GOT3 (cell line): Measurements from ENCODE around the gene SLC25A26.

Experiments used
- DNase-seq: peaks from one replicate; lab custom pipeline; 2025; ENCODE audit warnings: mixed read lengths; lab: John Stamatoyannopoulos, UW

The SLC25A26 gene

DNA sequence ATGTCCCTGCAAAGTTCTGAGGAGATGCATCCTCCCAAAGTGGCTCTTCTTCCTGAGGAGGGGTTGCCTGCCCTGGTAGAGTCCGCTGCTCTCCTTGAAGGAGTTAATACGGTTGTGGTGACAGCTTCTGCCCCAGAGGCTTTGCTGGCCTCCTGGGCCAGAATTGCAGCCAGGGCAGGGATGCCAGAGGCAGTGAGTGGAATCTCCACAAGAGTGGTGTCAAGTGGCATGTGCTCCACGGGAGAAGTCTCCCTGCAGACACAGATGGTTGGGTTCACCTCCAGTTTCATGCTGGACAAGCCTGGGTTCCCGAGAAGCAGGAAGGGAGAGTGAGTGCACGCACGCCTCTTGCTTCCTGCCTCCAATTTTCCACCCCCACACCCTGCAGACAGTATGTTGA is 105.5 kb downstream of the SLC25A26 start:
- DNase-seq: no peak

- no peak for DNase-seq
Measured at GRCh38 chr3:66335671-66336070, 114.9 kb downstream of the SLC25A26 start.

DNA sequence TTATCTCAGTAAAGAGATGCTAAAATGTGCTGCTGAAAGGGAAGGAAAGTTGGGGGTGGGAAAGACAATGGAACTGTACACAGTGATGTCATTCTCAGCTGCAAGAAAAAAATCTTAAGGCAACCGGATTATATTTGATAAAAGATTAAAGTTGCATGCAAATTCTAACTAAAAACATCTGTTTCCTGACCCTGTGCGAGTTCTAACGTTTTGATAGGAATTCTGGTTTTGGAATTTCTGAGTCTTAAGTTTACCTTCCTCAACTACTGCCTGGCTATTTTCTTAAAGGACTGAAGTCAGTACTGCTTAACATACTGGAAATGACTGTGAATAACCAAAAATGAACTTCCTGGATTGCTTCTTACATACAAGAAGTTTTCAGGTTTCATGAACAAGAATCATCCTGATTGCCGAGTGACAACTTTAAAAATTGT is 115.5 kb downstream of the SLC25A26 start:
- no peak for DNase-seq

DNA sequence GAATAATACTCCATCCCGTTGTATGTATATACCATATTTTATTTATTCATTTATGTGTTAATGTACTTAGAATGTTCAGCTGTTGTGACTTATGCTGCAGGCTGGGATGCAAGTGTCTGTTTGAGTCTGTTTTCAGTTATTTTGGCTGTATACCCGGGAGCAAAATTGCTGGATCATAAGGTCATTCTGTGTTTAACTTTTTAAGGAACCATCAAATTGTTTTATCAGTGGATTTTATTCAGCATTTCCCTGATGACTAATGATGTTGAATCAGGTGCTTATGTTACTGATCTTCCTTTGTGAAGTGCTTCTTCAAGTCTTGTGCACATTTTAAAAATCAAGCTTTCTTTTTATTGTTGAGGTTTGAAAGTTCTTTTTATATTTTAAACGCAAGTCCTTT is 118.1 kb downstream of the SLC25A26 start:
- no peak for DNase-seq

GRCh38 chr3:66342717-66343356 is 122.0 kb downstream of the SLC25A26 start:
- DNase-seq: no peak

- DNase-seq: no peak
Measured at GRCh38 chr3:66344391-66344811, 123.6 kb downstream of the SLC25A26 start.

GRCh38 chr3:66344848-66345578 is 124.2 kb downstream of the SLC25A26 start:
- no peak for DNase-seq

- no peak for DNase-seq
Measured at GRCh38 chr3:66348704-66349103, 127.9 kb downstream of the SLC25A26 start.

- no peak for DNase-seq
Measured at GRCh38 chr3:66350601-66351000, 129.8 kb downstream of the SLC25A26 start.

DNA sequence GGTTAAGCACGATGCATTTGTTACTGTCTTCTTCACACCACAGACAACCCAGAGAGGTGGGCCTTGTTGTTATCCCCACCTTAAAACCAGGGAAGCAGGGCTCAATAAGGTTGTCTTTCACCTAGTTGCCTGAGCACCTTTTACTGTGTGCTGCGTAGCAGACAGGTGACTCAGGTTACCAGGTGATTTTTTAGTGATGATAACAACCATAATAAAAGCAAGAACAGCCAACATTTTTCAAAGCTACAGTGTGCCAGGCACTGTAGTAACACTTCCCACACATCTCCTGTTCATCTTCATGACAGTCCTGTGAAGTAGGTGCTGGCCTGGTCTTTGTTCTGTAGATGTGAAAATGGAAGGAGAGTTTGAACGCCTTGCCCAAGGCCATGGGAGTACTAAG is 132.2 kb downstream of the SLC25A26 start:
- DNase-seq: no peak

- DNase-seq: no peak
Measured at GRCh38 chr3:66353530-66353929, 132.7 kb downstream of the SLC25A26 start.

DNA sequence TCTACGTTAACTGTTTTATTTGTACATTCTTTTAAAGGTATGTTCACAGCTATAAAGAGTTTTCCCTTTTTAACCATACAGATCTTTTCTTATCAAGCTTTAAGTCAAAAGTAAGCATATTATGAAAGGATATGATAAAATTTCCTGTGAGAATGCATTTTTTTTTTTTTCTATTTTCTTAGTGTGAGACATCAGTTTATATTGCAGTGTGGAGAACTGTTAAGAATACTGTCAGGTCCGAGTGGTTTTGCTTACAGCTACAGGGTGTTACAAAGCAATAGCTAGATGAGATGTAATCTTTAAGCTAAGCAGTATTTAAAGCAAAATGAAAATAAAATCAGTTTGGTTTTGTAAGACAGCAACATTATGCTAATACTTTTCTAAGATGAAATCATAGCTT is 133.2 kb downstream of the SLC25A26 start:
- no peak for DNase-seq

DNA sequence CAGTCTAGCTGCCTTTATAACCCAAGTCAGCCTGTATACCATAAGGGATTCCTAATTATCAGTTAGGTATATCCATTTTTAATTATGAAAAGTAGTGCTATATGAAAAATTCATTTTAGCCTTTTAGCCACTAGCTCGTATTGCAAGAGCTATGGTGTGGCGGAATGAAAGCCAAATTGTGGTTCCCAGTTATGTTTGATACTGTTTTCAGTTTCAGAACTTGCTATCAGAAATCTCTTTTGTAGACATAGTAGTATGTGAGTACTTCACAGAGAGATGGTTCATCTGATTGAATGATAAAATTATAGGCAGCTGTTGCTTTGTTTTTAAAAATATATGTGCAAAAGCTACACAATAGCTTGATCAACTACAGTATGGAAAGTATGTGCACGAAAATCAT is 134.6 kb downstream of the SLC25A26 start:
- no peak for DNase-seq

- no peak for DNase-seq
Measured at GRCh38 chr3:66355997-66356396, 135.2 kb downstream of the SLC25A26 start.

- no peak for DNase-seq
Measured at GRCh38 chr3:66361356-66361755, 140.6 kb downstream of the SLC25A26 start.

GRCh38 chr3:66362541-66362941 is 141.7 kb downstream of the SLC25A26 start:
- DNase-seq: no peak

DNA sequence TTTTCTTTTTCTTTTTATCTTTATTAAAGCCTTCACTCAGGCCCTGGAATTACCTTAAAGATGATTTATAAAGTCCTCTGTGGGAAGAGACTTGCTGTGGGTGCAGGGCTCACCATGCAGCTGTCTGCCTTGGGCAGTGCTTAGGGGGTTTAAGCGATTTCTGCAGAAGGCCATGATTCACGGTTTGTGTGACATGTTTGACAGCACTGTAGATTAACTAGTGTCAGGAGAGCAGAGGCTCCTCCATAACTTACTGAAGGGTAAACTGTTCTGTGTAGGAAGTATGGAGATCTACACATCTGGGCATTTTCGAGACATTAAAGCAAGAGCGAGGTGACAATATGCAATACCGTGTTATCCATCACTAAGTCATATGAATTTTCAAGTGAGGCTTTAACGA is 142.3 kb downstream of the SLC25A26 start:
- no peak for DNase-seq

DNA sequence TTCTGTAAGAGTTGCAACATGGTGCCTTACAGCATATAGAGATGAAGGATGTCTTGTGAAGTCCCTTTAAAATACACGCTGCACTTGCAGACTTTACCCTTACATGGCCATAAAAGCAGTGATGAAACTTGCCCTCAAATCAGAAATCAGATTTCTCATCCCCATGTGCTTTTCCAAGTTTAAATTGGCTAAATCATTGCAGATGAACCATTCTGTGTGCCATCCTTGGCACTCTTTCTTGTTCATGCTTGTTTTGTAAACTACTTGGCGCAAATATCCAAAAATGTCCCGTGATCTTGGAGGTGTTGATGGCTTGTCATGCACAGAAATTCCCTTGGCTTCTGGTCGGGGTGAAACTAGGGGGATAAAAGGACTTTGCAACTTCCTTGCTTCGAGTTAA is 144.3 kb downstream of the SLC25A26 start:
- no peak for DNase-seq

DNA sequence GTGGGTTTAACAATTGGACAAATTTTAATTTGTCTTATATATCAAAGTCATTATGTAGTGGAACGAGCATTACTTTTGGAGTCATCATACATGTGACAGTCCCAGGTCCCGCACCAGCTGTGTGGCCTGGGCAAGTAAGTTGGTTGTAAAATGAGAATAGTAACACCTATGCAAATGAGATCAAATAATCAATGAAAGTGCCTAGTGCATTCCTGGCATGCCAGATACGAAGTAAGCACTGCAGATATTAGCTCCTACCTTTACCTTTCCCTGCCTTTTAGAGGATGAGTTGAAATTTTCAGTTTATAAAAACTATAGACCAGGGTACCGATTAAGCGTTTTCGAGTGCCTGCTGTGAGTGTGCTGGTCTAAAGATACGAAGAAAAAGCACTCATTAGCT is 145.9 kb downstream of the SLC25A26 start:
- DNase-seq: no peak

GRCh38 chr3:66367979-66368378 is 147.2 kb downstream of the SLC25A26 start:
- DNase-seq: no peak

- DNase-seq: no peak
Measured at GRCh38 chr3:66370179-66370578, 149.4 kb downstream of the SLC25A26 start.

DNA sequence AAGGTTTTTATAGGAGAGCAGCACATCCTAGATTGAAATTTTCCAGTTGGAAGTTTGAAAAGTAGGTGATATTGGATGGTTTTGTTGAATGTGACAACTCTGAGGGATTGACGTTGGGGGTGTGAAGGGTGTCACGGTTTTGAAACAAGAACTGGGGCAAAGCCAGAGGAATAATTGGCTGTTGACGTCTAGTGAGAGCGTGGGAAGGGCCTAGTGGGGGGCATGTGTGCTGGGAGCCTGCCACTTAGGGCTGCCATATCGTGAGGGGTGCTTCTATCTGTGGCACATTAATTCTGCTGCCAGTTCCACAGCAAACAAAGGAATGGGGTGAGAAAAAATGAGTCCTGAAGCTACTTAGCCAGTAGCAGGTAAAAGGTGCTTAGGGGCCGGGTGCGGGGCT is 150.6 kb downstream of the SLC25A26 start:
- DNase-seq: no peak

GRCh38 chr3:66372681-66373350 is 152.0 kb downstream of the SLC25A26 start:
- no peak for DNase-seq
